GM12878 (cell line): Measurements from ENCODE around the gene THRB. TPM values are rescaled to one million over a fixed set of nuclear protein-coding genes. Genes with fewer than 3 reads are reported as not detected.
"Not testable (repeated sequence)": the region's sequence is repeated elsewhere in the genome, so short reads cannot be mapped to it uniquely, and the experiment has no call there.

Experiments
- ATAC-seq: fragments of 200-7000 bp; cut with Tn5 transposase; 3 replicates; pipeline ENCODE4 v1.9.1; 2020; ENCODE audit warnings: mild to moderate bottlenecking, moderate library complexity
- BruUV-seq: library from RNA; stranded (reverse); fragments of 400-500 nt; replicated peaks from 2 replicates; lab custom pipeline; 2021; lab: Mats Ljungman, UMichigan
- CTCF ChIA-PET: fragments of 300-600 bp; sonication (Branson Sonifier 250); formaldehyde crosslinking; extraction: SDS; loops from one replicate; lab custom pipeline; 2021; ENCODE audit warnings: inconsistent platforms; lab: Yijun Ruan, JAX
- POLR2A ChIA-PET: fragments of 350-600 bp; formaldehyde crosslinking; extraction: SDS; loops from one replicate; lab custom pipeline; 2021; ENCODE audit warnings: inconsistent platforms; lab: Charles Lee
- RAD21 ChIA-PET: fragments of 300-600 bp; sonication (Branson Sonifier 250); formaldehyde crosslinking; loops from one replicate; lab custom pipeline; 2023; ENCODE audit warnings: antibody characterized with exemption; ENCODE audit not compliant: unreplicated experiment; lab: Charles Lee
- SMC1A ChIA-PET: fragments of 300-600 bp; sonication (Branson Sonifier 250); formaldehyde crosslinking; loops from one replicate; lab custom pipeline; 2023; ENCODE audit not compliant: unreplicated experiment, uncharacterized antibody; lab: Charles Lee
- DNase-seq: peaks from one replicate; pipeline ENCODE4 v3.0.0-alpha.2; 2011; ENCODE audit warnings: low read depth, low spot score
- FAIRE-seq: peaks from 3 replicates; lab custom pipeline; 2011; peaks lifted over from hg19 to GRCh38; lab: Jason Lieb, UNC
- H2AFZ ChIP-seq: 2 replicates; pipeline ENCODE4 v1.6.0; 2011; ENCODE audit warnings: low read depth, low read length, control low read depth; ENCODE audit not compliant: control insufficient read depth
- H3K27ac ChIP-seq: 2 replicates; pipeline ENCODE4 v1.5.1; 2011; ENCODE audit warnings: control low read depth; ENCODE audit not compliant: control insufficient read depth, insufficient read depth
- H3K27me3 ChIP-seq, 2 experiments: replicated peaks in 1 of 2; 2 replicates each; pipeline versions ENCODE4 v1.6.0 to v1.6.1; 2011; ENCODE audit warnings: low read length in 1 of 2; ENCODE audit not compliant: control insufficient read depth in 2 of 2, insufficient read depth in 2 of 2
- H3K36me3 ChIP-seq, 2 experiments: 2 replicates each; pipeline ENCODE4 v1.5.1; 2011; ENCODE audit warnings: low read length in 1 of 2; ENCODE audit not compliant: control insufficient read depth in 2 of 2, insufficient read depth in 2 of 2
- H3K4me1 ChIP-seq: 2 replicates; pipeline ENCODE4 v1.6.1; 2011; ENCODE audit warnings: mild to moderate bottlenecking, low read length, moderate library complexity, mixed read lengths; ENCODE audit not compliant: control insufficient read depth, insufficient read depth
- H3K4me2 ChIP-seq: 2 replicates; pipeline ENCODE4 v1.6.0; 2011; ENCODE audit warnings: control low read depth; ENCODE audit not compliant: control insufficient read depth, insufficient read depth
- H3K4me3 ChIP-seq: fragments of 200-600 bp; sonication (generic); 2 replicates; pipeline ENCODE4 v1.5.1; 2016
- H3K79me2 ChIP-seq: 2 replicates; pipeline ENCODE4 v1.6.0; 2011; ENCODE audit warnings: low read length; ENCODE audit not compliant: control insufficient read depth, insufficient read depth
- H3K9ac ChIP-seq: 2 replicates; pipeline ENCODE4 v1.8.0; 2011; ENCODE audit warnings: low read length, control low read depth, mixed read lengths; ENCODE audit not compliant: control insufficient read depth, insufficient read depth
- H3K9me3 ChIP-seq: replicated peaks from 3 replicates; pipeline ENCODE4 v1.5.1; 2011; ENCODE audit warnings: mild to moderate bottlenecking, low read length; ENCODE audit not compliant: control insufficient read depth, insufficient read depth
- H4K20me1 ChIP-seq: 2 replicates; pipeline ENCODE4 v1.6.0; 2011; ENCODE audit not compliant: control insufficient read depth, insufficient read depth
- BACH1 ChIP-seq: fragments of 450-650 bp; IDR thresholded peaks from 2 replicates; pipeline ENCODE4 v1.6.1; 2017; ENCODE audit warnings: mild to moderate bottlenecking, borderline replicate concordance
- BHLHE40 ChIP-seq, 2 experiments: fragments of 450-650 bp in 1 of 2; IDR thresholded peaks; 2 replicates each; pipeline ENCODE4 v1.6.1; 2011 to 2017; ENCODE audit warnings: low read depth in 2 of 2, borderline replicate concordance in 1 of 2, improper control_type of control experiment in 1 of 2, low read length in 1 of 2, mild to moderate bottlenecking in 1 of 2
- NR2C2 ChIP-seq: IDR thresholded peaks from 2 replicates; pipeline ENCODE4 v1.6.1; 2011; ENCODE audit warnings: borderline replicate concordance, low read depth; ENCODE audit not compliant: control insufficient read depth, insufficient read length
- POLR2AphosphoS2 ChIP-seq: IDR thresholded peaks from 2 replicates; pipeline ENCODE4 v1.6.1; 2011; ENCODE audit warnings: low read depth, mild to moderate bottlenecking, low read length, improper control_type of control experiment, moderate library complexity
- SMAD5 ChIP-seq: IDR thresholded peaks from 2 replicates; pipeline ENCODE4 v1.6.1; 2016; ENCODE audit warnings: antibody characterized with exemption, low read depth
- SPI1 ChIP-seq: IDR thresholded peaks from 2 replicates; pipeline ENCODE4 v1.6.1; 2011; ENCODE audit warnings: low read depth, mild to moderate bottlenecking, low read length, moderate library complexity, borderline replicate concordance; ENCODE audit not compliant: insufficient read depth
- STAT3 ChIP-seq: IDR thresholded peaks from 2 replicates; pipeline ENCODE4 v1.6.1; 2011; ENCODE audit warnings: low read depth, low read length, improper control_type of control experiment
- SUPT20H ChIP-seq: IDR thresholded peaks from 2 replicates; pipeline ENCODE4 v1.6.1; 2011; ENCODE audit warnings: low read depth, mild to moderate bottlenecking, low read length, moderate library complexity, borderline replicate concordance; ENCODE audit not compliant: control insufficient read depth
- TARDBP ChIP-seq: IDR thresholded peaks from 2 replicates; pipeline ENCODE4 v1.6.1; 2016; ENCODE audit warnings: borderline replicate concordance
- TCF3 ChIP-seq: IDR thresholded peaks from 2 replicates; pipeline ENCODE4 v1.6.1; 2012; ENCODE audit warnings: low read depth, mild to moderate bottlenecking, low read length, borderline replicate concordance; ENCODE audit not compliant: insufficient read depth
- YY1 ChIP-seq: IDR thresholded peaks from 2 replicates; pipeline ENCODE4 v1.6.1; 2011; ENCODE audit warnings: low read depth, mild to moderate bottlenecking, low read length
- ZNF207 ChIP-seq: fragments of 450-650 bp; IDR thresholded peaks from 2 replicates; pipeline ENCODE4 v1.6.1; 2014; ENCODE audit warnings: antibody characterized with exemption, mild to moderate bottlenecking, borderline replicate concordance
- WGBS: methylation state at CpG from one replicate; pipeline ENCODE4 v1.1.6; 2016; ENCODE audit warnings: low lambda C conversion rate; ENCODE audit not compliant: insufficient replicate concordance, insufficient coverage; ENCODE audit errors: missing lambda C conversion rate; 5-methylcytosine and 5-hydroxymethylcytosine counted together
- in situ Hi-C: fragments of 300-500 bp; cut with MboI; formaldehyde crosslinking; loops from 9 replicates; pipeline ENCODE4 v1.14.3; 2018; ENCODE audit warnings: mixed read lengths
- intact Hi-C: fragments of 100-400 bp; cut with micrococcal nuclease; formaldehyde crosslinking; loops from one replicate; pipeline ENCODE4 v1.14.2; 2022; ENCODE audit not compliant: unreplicated experiment
- polyA plus RNA-seq, 11 experiments: library from polyadenylated mRNA; depleted of rRNA in 4 of 11; unstranded in 6 of 11; stranded (reverse) in 5 of 11; fragments of >200 nt; fragmentation: Nextera tagmentation in 4 of 11; fragmentation: Illumina TruSeq in 1 of 11; extraction: Ambion mirVana in 4 of 11; extraction: Trizol in 1 of 11; gene quantifications; 1 replicate in 1 of 11; 2 replicates in 10 of 11; pipeline versions ENCODE4 v1.2.1 to v1.2.3, GENCODE V29; 2011 to 2016; ENCODE audit warnings: inconsistent platforms in 2 of 11, missing spikeins in 2 of 11, low read depth in 1 of 11
- total RNA-seq, 4 experiments: library from RNA; depleted of rRNA in 3 of 4; stranded (reverse); fragments of >200 nt in 3 of 4; fragmentation: Illumina TruSeq in 1 of 4; extraction: Trizol in 1 of 4; gene quantifications; 2 replicates each; pipeline versions ENCODE4 v1.2.1 to v1.2.3, GENCODE V29; 2013 to 2021

The THRB gene
- total and polyA plus RNA-seq, 10 of the 15 experiments (the other 5 are each of a cell fraction or from before 2014, with no cell fraction given) = 0.05 TPM; not detected in 9

DNA sequence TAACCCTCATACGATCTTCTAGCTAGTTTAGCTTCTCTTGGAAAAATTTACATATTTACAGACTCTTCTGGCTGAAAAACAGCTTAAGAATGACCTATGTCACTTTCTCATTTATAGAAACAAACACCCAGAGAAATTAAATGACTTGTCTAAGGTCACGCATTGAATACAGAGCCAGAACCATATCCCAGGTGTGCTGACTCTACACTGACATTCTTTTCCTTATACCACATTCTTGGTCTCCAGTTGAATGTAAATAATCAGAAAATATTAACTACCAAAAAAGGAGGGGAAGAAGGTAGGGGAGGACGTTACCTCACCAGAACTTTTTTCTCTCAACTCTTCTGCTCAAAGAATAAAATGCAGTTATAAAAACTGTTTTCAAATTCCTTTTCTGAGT, 95.0 kb downstream of the THRB start (continued):
- TF ChIP-seq SUPT20H (no peak), POLR2AphosphoS2 (no peak), SPI1 (no peak), ZNF207 (no peak)
- TF ChIP-seq, all 136 proteins: peak for 0

DNA sequence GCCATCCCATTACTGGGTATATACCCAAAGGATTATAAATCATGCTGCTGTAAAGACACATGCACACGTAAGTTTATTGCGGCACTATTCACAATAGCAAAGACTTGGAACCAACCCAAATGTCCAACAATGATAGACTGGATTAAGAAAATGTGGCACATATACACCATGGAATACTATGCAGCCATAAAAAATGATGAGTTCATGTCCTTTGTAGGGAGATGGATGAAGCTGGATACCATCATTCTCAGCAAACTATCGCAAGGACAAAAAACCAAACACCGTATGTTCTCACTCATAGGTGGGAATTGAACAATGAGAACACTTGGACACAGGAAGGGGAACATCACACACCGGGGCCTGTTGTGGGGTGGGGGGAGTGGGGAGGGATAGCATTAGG, 95.9 kb downstream of the THRB start:
- H3K4me2 ChIP-seq, H3K9me3 ChIP-seq, DNase-seq, H3K36me3 ChIP-seq, RAD21 ChIA-PET, intact Hi-C loops, BruUV-seq, H3K79me2 ChIP-seq, in situ Hi-C loops, H3K4me3 ChIP-seq, H3K27me3 ChIP-seq, FAIRE-seq, ATAC-seq, H4K20me1 ChIP-seq, H3K27ac ChIP-seq, POLR2A ChIA-PET, H2AFZ ChIP-seq, H3K4me1 ChIP-seq, H3K9ac ChIP-seq: not testable (repeated sequence)
- 78% methylated on average over 5 of the region's 5 CpGs for WGBS
- ChIA-PET SMC1A (interaction anchor here (0.6 to 1.2 kb wide), 3 partner anchors 9 to 48 kb away, joined by 3 to 4 read pairs (median 4); no protein-coding TSS in a partner anchor), CTCF (interaction anchor here (0.9 kb wide), 1 partner anchor 9 kb away, joined by 4 read pairs; no protein-coding TSS in a partner anchor)

DNA sequence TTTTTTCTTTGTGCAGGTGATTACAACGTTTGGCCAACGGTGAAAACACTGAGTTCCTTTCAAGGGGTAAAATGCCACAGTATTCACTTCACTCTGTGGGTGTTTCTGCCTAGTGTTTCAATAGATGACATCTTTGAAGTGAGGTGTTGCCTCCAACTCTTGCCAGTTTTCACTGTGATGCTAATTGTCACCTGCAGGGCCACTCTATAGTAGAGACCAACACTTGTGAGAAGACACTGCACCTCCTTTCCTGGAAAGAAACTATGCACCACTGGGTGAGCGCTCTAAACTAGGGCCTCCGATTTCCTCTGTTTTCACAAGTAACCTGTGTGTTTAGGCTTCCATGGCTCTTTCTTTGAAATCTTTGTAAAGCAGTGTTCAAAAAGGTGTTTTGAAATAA, 98.3 kb downstream of the THRB start:
- POLR2A ChIA-PET = no interaction called here
- H3K79me2 ChIP-seq = no peaks in the 10 kb centered on the region
- TF ChIP-seq SMAD5 (no peak), BHLHE40 (IDR thresholded peaks at IDR 0.05; ENCODE audit: borderline replicate concordance in 1 of 2, low read depth in 2 of 2, low read length in 1 of 2) (no peak), YY1 (no peak), BACH1 (no peak), STAT3 (no peak), SUPT20H (no peak), NR2C2 (no peak), TARDBP (no peak), TCF3 (no peak)

More for the DNA sequence above, 98.3 kb downstream of the THRB start:
- H3K9ac ChIP-seq = no peak overlapping the region
- ATAC-seq (no peak), FAIRE-seq (no peak), DNase-seq (no peak)
- BruUV-seq = no TSS peak
- no peak overlapping the region for H3K4me3 ChIP-seq
- WGBS = 46% methylated on average over 4 of the region's 4 CpGs
- no peaks in the 10 kb centered on the region for H4K20me1 ChIP-seq
- no peaks in the 10 kb centered on the region for H3K27me3 ChIP-seq
- H3K4me1 ChIP-seq = no peaks in the 10 kb centered on the region
- H3K4me2 ChIP-seq = no peak overlapping the region
- H3K27ac ChIP-seq = no peak overlapping the region
- in situ Hi-C loops (no loop called here), intact Hi-C loops (no loop called here)
- no peaks in the 10 kb centered on the region for H3K36me3 ChIP-seq
- ChIA-PET CTCF (no interaction called here), RAD21 (no interaction called here), SMC1A (no interaction called here)
- no peak overlapping the region for H2AFZ ChIP-seq
- H3K9me3 ChIP-seq = no peaks in the 10 kb centered on the region
